GM12864 (cell line): ENCODE results near the gene SHISA9.

Experiments
- DNase-seq: peaks from one replicate; pipeline ENCODE4 v3.0.0-alpha.2; 2011; ENCODE audit warnings: low read depth
- H3K4me3 ChIP-seq: 2 replicates; pipeline ENCODE4 v1.5.1; 2011; ENCODE audit warnings: mild to moderate bottlenecking, low read depth, low read length, control low read depth
- CTCF ChIP-seq: IDR thresholded peaks from 2 replicates; pipeline ENCODE4 v1.5.1; 2011; ENCODE audit warnings: low read depth, mild to moderate bottlenecking, moderate library complexity, low read length, control low read depth, inconsistent platforms; ENCODE audit errors: missing control alignments

SHISA9 gene

GRCh38 chr16:12868788-12869187, 32.6 kb upstream of the SHISA9 start:
- DNase-seq = no peak
- TF ChIP-seq CTCF = no peak
- no peak overlapping the region for H3K4me3 ChIP-seq

- H3K4me3 ChIP-seq = no peak overlapping the region
- DNase-seq = no peak
- no peak for TF ChIP-seq CTCF
Observed at GRCh38 chr16:12869698-12870427, 31.5 kb upstream of the SHISA9 start.

GRCh38 chr16:12871784-12872183, 29.6 kb upstream of the SHISA9 start:
- TF ChIP-seq CTCF = no peak
- no peak overlapping the region for H3K4me3 ChIP-seq
- DNase-seq = no peak

GRCh38 chr16:12874186-12874585, 27.2 kb upstream of the SHISA9 start:
- TF ChIP-seq CTCF = no peak
- H3K4me3 ChIP-seq = no peak overlapping the region
- DNase-seq = no peak

- DNase-seq = no peak
- H3K4me3 ChIP-seq = no peak overlapping the region
- no peak for TF ChIP-seq CTCF
Observed at GRCh38 chr16:12876778-12877177, 24.6 kb upstream of the SHISA9 start.

- DNase-seq = no peak
- H3K4me3 ChIP-seq = no peak overlapping the region
- no peak for TF ChIP-seq CTCF
Observed at GRCh38 chr16:12878973-12879372, 22.4 kb upstream of the SHISA9 start.

- DNase-seq = no peak
- TF ChIP-seq CTCF = no peak
- H3K4me3 ChIP-seq = no peak overlapping the region
Observed at GRCh38 chr16:12879812-12880211, 21.6 kb upstream of the SHISA9 start.
